ENCODE data around the gene DENR.
"Not testable (repeated sequence)": the region's sequence is repeated elsewhere in the genome, so short reads cannot be mapped to it uniquely, and the experiment has no call there.

Gene DENR, protein sequence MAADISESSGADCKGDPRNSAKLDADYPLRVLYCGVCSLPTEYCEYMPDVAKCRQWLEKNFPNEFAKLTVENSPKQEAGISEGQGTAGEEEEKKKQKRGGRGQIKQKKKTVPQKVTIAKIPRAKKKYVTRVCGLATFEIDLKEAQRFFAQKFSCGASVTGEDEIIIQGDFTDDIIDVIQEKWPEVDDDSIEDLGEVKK

DNA sequence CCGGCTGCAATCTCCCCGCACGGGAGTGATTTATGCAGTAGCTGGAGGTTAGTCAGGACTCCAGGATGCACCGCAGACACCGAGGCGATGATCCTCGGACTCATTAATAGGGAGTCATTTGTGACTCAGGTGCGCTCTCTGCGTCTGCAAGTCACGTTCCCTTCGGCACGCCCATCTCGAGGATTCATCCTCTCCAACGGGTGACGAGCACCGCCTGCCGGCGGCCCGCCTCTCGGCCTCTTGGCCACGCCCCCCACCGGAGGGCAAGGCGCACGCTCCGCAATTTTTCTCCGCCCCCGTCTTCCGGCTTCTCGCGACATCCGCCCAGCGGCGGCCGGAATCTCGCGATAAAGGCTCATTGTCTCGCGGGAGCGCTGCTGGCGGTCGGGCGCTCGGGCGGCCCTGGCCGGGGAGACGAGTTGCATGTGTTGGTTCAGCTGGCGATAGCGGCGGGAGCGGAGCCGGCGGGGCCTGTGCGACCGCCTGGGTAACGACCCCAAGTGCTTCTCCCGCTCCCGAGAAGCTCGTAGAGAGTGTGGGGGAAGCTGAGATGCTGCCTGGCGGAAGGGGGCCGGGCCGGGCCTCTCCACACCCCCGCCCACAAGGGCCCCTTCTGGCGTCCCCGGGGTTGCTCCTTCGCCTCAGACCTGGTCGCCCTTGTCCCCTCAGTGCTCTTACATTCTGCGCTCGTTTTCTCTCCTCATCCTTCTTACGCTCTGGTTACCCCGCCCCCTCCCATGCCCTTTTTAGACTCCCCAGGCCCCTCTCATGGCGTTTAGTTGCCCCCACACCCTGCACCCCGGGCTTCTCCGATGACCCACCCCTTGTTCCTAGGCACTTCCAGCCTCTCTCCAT, at the start of gene DENR:
TSS of gene DENR (plus strand) at position 361 of the 855 bp plus-strand sequence. CDS start 878 bp downstream, outside the sequence.
- peak; percentile 100 for DNase-seq

DNA sequence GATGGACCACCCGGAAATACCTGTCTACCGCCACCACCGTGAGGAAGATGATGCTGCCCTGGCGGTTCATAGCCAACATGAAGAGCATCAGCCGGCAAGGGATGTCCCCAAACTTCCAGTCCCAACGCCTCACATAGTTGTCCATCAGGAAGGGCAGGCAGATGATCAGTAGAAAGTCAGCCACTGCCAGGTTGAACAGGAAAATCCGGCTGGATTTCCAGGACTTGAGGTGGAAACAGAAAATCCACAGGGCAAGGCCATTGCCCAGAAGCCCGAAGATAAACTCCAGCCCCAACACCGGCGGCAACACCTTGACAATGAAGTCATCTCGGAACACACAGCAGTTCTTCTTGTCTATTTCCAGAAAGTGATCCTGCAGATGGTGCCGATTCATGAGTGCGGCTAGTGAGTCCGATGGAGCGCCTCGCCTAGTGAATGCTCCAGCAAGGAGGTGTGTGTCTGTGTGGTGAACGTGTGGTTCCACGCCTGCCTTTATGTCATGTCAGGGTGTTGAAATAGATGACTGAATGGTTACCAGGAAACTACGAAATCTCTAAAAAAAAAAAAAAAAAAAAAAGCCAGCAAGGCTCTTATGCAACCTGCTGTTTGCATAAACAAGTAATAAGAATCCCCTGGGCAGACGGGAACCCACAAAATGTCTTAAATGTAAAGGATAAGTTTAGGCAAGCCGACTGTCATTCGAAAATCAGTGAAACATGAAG, 49.6 kb upstream of the DENR start, which contains the start of gene HCAR2:
TSS of gene HCAR2 (minus strand) at position 468 of the 722 bp plus-strand sequence. CDS start at position 394, 74 bp downstream.
- not testable (repeated sequence) for DNase-seq

DNA sequence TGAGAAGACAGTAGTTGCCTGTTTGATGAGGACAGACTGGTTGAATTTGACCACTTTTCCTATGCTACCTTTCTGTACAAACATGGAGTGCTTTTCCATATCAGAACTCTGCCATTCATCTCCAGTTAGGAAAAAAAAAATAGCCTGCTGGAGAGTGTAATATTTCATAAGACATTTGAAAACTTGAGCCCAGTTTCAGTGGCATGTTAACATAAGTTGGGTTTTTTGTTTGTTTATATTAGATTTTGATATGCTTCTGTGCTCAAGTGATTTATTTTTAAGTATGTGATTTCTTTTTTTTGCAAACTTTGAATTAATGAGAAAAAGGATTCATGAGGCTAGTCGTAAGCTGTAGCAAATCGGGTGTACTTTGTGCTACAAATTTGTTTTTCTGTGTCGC, 48.8 kb upstream of the DENR start:
- DNase-seq = not testable (repeated sequence)

DNA sequence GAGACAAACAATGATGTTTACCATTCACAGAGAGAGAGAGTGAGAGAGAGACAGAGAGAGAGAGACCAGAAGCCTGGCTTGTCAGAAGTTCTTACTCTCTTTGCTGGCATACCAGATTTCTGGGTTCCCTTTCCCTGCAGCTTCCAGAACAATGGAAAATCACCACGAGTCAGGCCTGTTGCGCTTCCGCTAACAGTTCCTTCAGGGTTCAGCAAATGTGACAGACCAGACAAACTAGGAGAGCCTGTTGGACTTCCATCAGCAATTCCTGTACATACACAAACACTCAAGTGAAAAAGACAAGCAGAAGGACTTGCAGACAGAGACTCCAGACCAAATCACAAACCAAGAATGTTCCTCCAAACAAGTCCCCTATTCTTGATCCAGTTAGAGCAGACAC, 43.3 kb upstream of the DENR start:
- DNase-seq = not testable (repeated sequence)

DNA sequence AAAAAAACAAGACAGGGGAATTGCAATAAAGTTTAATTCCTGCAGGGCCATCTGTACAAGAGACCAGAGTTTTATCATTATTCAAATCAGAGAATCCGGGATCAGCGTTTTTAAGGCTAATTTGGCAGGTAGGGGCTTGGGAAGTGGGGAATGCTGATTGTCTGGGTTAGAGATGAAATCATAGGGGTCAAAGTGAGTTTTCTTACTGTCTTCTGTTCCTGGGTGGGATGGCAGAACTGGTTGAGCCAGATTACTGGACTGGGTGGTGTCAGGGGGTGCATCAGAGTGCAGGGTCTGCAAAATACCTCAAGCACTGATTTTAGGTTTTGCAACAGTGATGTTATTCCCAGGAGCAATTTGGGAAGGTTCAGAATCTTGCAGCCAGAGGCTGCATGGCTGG, 42.3 kb upstream of the DENR start:
- DNase-seq = not testable (repeated sequence)

DNA sequence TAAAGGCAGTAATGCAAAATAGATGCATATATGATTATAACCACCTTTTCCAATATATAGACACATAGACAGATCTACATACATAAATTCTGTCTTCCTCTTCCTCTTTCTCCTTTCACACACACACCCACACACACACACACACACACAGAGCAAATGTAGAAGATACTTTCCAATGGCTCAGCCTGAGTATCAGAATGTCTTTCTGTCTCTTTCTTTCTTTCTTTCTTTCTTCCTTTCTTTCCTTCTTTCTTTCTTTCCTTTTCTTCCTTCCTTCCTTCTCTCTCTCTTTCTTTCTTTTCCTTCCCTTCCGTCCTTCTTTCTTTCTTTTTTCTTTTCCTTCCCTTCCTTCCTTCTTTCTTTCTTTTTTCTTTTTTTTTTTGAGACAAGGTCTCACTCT, 41.4 kb upstream of the DENR start:
- not testable (repeated sequence) for DNase-seq

DNA sequence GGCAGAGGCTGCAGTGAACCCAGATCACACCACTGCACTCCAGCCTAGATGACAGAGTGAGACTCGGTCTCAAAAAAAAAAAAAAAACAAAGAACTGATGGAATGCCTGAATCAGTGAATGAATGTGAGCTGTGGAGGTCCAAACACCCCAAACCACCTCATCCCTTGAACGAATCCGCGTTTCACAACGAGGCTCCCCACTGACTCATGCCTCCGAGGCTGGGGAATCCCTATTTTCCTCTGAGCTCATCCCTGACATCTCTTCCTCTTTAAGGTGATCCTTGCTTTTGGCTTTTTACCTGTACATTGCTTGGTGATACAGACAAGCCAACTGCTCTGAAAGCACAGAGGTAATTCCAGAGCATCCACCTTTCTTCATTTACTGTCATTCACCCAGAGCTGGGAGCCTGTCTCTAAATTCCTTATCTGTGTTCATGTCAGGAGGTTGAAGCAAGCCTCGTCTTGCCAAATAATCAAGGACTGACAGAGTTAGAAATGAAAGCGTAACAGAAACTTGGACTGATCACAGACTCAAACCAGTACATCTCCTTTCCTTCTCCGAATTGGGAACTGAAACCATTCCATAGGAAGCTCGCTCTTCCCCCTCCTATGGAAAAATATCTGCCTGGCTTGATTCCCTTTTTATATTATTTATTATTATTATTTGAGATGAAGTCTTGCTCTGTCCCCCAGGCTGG, 39.0 kb upstream of the DENR start:
- not testable (repeated sequence) for DNase-seq

DNA sequence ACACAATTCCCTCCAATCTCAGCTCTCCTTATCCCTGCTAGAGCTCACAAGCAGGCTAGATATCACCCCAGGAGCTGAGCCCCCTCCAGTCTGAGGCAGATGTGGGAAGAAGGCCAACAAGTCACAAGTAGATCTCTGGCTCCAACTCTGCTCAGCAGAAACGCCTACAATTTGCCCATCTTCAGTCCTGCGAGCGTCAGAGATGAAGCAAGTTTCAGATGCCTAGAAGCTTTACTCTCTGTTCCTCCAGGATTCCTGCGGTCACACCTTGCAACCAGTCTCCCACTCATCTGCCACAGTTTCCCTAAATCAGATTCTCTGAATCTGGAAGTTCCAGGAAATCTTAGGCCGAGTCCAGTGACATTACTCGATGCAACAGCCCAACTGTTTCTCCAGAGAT, 37.4 kb upstream of the DENR start:
- DNase-seq = not testable (repeated sequence)

DNA sequence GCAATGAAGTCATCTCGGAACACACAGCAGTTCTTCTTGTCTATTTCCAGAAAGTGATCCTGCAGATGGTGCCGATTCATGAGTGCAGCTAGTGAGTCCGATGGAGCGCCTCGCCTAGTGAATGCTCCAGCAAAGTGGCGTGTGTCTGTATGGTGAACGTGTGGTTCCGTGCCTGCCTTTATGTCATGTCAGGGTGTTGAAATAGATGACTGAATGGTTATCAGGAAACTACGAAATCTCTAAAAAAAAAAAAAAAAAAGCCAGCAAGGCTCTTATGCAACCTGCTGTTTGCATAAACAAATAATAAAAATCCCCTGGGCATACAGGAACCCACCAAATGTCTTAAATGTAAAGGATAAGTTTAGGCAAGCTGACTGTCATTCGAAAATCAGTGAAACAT, 36.0 kb upstream of the DENR start, which contains the start of gene HCAR3:
TSS of gene HCAR3 (minus strand) at position 154 of the 400 bp plus-strand sequence. CDS start at position 80, 74 bp downstream.
- DNase-seq = not testable (repeated sequence)

DNA sequence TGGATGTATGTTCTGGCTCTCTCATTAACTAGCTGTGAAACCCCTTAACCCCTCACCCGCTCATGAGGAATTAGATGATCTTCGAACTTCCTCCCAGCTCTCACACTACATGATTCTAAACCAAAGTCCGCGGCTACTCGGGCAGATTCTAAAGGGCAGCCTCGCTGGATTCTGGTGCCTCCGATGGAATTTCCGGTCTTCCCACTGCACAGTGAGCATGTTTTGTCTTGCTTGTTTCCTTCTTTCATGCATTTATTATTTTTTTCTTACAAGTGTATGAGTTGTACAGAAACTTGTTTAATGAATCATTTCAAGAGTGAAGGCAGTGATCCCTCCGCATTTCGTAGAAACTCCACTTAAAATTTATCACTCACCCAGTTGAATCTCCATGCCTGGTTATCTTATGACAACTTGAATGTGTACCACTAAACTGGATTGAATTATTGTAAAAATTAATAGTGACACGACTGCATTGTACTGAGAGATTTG, 31.5 kb upstream of the DENR start:
- no peak for DNase-seq

DNA sequence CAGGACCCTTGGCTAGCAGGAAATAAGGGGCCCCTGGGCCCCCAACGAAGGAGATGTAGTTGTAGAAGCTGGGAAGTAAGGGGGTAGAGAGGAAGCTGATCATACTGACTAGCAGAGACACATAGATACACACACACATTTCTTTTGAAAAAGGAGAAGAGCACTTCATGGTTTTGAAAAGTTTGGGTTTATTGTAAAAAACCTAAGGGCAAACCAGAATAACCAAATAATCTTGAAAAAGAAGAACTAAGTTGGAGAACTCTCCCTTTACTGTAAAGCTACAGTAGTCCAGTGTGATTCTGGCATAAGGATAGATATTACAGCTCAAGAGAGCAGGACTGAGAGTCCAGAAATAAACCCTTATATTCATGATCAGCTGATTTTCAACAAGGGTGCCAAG, 30.2 kb upstream of the DENR start:
- DNase-seq = no peak

DNA sequence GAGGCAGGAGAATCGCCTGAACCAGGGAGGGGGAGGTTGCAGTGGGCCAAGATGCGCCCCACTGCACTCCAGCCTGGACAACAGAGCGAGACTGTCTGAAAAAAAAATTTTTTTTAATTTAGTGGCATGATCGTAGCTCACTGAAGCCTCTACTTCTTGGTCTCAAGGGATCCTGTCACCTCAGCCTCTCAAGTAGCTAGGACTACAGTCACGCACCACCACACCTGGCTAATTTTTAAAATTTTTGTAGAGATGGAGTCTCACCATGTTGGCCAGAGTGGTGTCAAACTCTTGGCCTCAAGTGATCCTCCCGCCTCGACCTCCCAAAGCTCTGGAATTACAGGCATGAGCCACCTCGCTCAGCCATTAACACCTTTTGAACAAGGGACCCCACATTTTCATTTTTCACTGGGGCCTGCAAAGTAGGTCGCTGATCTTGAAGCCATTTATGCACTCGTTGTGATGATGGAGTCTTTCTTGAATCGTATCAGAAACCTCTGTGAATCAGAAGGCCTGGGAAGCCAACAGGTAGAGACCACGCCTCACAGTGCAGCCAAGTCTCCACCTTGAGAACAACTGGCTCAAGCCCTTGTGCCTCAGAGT, 27.9 kb upstream of the DENR start:
- DNase-seq = no peak

DNA sequence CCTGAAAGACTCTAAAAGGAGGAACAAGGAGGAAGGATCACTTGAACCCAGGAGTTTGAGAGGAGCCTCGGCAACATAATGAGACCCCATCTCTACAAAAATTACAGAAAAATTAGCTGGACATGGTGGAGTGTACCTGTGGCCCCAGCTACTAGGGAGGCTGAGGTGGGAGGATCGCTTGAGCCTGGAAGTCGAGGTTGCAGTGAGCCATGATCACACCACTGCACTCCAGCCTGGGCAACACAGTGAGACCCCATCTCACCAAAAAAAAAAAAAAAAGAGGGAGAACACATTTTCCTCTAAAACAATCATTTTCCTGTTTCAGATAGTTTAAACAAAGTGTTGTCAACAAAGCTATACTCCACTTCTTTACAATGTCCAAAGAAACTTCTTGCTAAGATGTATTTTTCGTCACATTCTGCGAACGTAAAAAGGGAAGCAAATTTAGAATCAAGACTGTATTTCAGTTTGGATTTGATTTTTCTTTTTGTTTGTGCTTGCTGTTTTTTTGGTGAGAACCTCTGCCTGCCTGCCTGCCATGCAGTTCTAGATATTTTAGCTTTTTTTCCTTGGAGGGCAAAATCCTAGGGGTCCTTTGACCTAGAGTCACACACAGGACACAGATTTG, 27.1 kb upstream of the DENR start:
- DNase-seq = no peak

DNA sequence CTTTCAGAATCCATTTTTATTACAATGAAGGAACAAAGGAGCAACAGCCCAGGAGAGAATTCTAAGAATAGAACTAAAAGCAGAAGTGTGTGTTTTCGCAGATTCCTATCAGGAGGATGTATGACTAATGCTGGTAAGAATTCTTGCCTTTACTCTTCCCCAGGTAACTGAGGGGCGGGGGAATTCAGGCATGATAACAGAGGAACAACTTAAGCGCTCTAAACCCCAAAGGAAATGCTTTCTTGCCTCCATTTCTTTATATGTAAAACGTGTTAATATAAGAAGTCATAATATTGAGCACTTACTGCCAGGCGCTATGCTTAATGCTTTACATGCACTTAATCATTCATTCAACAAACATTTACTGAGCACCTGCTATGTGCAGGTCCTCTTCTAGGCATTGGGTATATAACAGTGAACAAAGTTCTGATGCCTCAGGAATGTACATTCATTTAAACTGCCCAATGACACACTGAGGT, 26.5 kb upstream of the DENR start:
- no peak for DNase-seq

DNA sequence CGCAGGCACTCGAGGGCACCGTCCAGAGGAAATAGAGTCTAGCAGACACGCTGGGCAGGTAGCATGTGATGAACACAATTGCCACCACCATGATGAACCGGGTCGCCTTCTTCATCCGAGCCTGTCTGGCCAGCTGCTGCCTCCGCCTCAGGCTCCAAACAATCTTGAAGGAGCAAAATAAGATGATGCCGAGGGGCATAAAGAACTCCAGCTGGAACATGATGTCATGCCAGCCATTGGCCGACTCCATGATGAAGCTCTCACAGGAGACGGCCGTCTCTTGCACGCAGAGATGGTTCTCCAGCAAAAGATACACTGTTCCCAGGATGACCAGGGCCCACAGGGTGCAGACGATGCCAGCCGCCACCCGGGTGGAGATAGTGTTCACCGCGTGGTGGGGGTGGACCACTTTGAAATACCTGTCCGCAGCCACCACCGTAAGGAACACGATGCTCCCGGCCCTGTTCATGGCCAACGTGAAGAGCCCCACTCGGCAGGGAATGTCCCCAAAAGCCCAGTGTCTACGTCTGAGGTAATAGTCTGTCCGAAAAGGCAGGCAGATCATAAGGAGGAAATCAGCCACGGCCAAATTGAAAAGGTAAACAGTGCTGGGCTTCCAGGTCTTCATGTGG, 22.9 kb upstream of the DENR start:
- DNase-seq = no peak

DNA sequence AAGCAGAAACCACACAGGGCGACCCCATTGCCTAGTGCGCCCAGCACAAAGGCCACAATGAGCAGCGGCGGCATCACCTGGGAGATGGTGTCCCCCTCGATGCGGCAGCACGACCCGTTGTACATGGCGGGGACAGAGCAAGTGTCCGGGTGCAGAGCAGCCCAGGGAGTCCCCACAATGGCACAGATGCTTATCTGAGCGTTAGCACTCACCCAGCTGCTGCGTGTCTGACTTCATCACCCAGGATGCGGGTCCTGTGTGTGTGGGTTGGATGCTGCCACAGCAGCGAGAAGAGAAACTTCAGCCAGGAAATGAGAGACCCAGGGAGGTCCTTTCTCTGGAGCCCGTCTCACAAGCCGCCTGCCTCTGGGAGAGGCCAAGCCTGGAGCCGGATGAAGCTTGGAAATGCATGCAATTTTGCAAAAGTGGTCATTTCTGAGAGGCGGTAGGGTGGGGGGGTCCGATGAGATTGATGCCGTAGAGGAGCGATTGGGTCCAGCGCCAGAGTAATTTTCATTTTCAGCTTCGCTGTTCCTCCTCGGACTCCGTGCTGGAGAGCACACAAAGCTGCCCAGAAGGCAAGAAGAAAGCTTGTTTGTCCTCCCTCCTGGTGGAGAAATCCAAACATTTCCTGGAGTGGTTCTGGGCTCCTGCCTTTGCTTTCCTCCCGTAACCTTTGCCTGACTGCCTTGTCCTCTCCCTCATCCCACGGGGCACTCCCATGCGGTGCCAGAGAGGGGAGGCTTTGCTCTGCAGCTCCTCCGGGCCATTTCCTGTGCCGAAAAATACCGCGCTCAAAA, 22.2 kb upstream of the DENR start, which contains the start of gene HCAR1:
TSS of gene HCAR1 (minus strand) at position 630 of the 800 bp plus-strand sequence. CDS start at position 125, 505 bp downstream.
- no peak for DNase-seq

DNA sequence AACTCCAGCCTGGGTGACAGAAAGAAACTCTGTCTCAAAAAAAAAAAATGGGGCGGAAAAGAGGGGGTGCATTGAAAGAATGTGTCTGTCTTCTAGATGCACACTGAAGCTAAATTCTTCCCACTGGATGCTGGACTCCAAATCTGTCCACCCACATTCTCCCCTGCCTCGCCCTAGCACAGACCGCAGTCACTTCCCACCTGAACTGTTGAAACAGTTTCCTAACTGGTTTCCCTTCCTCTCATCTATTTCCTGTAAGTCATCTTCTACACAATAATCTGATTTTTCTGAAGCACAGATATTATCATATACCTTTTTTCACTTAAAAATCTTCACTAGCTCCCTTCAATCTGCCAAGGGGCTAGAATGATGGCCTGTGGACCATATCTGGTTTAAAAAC, 20.5 kb upstream of the DENR start:
- DNase-seq = no peak

DNA sequence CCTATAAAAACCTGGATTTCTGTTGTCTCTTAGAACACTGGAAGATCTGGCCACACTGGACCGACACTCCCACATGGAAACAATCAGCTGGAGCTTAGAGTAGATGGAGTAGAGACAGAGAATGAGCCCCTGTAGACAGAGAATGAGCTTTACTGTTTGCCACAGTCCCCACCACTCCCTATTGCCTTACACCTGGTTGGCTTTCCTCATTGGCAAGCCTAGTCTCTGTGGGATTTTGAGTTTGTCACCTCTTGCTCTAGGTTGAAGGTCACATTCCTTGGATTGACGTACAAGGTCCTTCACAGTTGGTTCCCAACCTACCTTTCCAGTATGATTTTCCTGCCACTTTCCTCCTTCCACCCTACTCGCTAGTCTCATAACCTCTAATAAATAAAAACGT, 20.0 kb upstream of the DENR start:
- DNase-seq = no peak

DNA sequence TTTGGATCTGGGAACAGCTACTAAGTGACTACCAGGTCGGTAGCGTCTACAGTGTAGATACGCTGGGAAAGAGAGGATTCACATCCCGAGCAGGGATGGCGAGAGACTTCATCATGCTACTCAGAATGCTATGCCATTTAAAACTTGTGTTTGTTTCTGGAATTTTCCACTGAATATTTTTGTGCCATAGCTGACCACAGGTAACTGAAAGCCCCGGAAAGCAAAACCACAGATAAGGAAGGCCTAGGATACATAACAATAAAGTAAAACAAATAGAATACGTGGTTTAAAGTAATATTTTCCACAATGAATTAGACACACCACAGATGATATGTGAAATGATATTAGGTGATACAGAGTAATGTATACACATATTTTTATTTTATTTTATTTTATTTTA, 14.1 kb upstream of the DENR start:
- no peak for DNase-seq

DNA sequence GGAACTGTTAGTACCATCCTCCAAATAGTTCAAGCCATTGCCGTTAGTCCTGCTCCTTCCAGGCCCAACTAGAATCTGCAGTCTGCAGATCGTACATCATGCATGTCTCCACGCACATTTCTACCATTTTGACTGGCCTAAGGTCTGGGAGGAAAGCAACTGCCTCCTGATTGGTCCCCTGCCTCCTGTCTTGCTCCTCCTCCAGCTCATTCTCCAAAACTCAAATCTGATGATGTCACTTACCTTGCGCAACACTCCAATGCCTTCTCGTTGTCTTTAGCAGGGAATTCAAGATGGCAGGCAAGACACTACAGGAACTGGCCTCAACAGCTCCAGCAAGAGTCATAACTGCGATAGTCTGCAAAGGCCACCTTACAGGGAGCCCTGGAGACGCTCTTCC, 12.3 kb upstream of the DENR start:
- no peak for DNase-seq

Measured in activated CD8-positive, alpha-beta memory T cell treated with anti-CD3 and anti-CD28 coated beads, Interleukin-2, amount 50 U/mL, for 4 hours (primary cell).